ENCODE results near the gene GALNT10. TPM values are rescaled to one million over a fixed set of nuclear protein-coding genes. Genes with fewer than 3 reads are reported as not detected.
A peak's percentile ranks its signal among the peaks of the same experiment; 100 is the strongest.

GALNT10 gene
- total and polyA plus RNA-seq, 9 of the 15 experiments (the other 6 are each of a cell fraction or from before 2014, with no cell fraction given) = 4.6 to 37.1 (median 13.3) TPM

- CTCF ChIA-PET (ENCODE audit: low intra/inter-chr PET ratio) = no interaction called here
- no peak for DNase-seq (ENCODE audit: extremely low read depth in 1 of 4, low spot score in 3 of 4)
Observed at GRCh38 chr5:154391788-154392187, 201.3 kb downstream of the GALNT10 start.

GRCh38 chr5:154393850-154394249, 203.3 kb downstream of the GALNT10 start:
- Histone ChIP-seq H3K4me2 (ENCODE audit: insufficient read depth, low read length) (no peak overlapping the region), H3K9me3 (replicated peaks; ENCODE audit: control insufficient read depth, insufficient read depth, low read depth, low read length) (no peaks in the 10 kb centered on the region), H3K27ac (ENCODE audit: extremely low read depth, low read depth, low read length) (no peak overlapping the region), H3K4me3 (no peak overlapping the region), H3K4me1 (replicated peaks in 1 of 2; ENCODE audit: control insufficient read depth in 2 of 2, insufficient read depth in 2 of 2, low read length in 2 of 2) (peaks cover 7 to 8% of the 10 kb centered on the region in 2 experiments; a peak in 3 of 5 replicates), H3K9ac (ENCODE audit: insufficient read depth in 1 of 2, low read depth in 2 of 2, low read length in 2 of 2) (0 out of 4 replicates have a peak overlapping the region, but pooled peaks of 1 of the 2 experiments have one; percentile 58), H3K79me2 (ENCODE audit: control insufficient read depth, insufficient read depth, low read length) (no peaks in the 10 kb centered on the region), H2AFZ (ENCODE audit: low read depth, low read length) (no peak overlapping the region), H3K27me3 (ENCODE audit: control insufficient read depth in 2 of 2, insufficient read depth in 2 of 2, low read length in 2 of 2) (no peaks in the 10 kb centered on the region), H3K9me1 (ENCODE audit: control insufficient read depth, insufficient read depth, low read length) (no peaks in the 10 kb centered on the region), H3K36me3 (ENCODE audit: control insufficient read depth, insufficient read depth, low read length) (peaks cover 17% of the 10 kb centered on the region; the same call in 2 of the 3 replicates), H4K20me1 (replicated peaks; ENCODE audit: control insufficient read depth, insufficient read depth, low read length) (no peaks in the 10 kb centered on the region)
- intact Hi-C loops (cut with micrococcal nuclease) = no loop called here
- DNase-seq (ENCODE audit: extremely low read depth in 1 of 4, low spot score in 3 of 4) (no peak), FAIRE-seq (no peak), ATAC-seq (no peak)
- BruUV-seq (replicated peaks) = no TSS peak
- ChIA-PET POLR2A (no interaction called here), CTCF (ENCODE audit: low intra/inter-chr PET ratio) (no interaction called here)
- in situ Hi-C loops (cut with MboI) = no loop called here
- WGBS (ENCODE audit: insufficient coverage, low coverage, missing lambda C conversion rate) = 60% methylated on average over 3 of the region's 3 CpGs
- TF ChIP-seq L3MBTL2 (IDR thresholded peaks at IDR 0.05) = no peak
- no peak for TF ChIP-seq ZNF311 (CRISPR knock-in tag; IDR thresholded peaks at IDR 0.05)
- TF ChIP-seq RUNX1 (IDR thresholded peaks at IDR 0.05; ENCODE audit: low read depth) = no peak
- TF ChIP-seq, protein P1, sequence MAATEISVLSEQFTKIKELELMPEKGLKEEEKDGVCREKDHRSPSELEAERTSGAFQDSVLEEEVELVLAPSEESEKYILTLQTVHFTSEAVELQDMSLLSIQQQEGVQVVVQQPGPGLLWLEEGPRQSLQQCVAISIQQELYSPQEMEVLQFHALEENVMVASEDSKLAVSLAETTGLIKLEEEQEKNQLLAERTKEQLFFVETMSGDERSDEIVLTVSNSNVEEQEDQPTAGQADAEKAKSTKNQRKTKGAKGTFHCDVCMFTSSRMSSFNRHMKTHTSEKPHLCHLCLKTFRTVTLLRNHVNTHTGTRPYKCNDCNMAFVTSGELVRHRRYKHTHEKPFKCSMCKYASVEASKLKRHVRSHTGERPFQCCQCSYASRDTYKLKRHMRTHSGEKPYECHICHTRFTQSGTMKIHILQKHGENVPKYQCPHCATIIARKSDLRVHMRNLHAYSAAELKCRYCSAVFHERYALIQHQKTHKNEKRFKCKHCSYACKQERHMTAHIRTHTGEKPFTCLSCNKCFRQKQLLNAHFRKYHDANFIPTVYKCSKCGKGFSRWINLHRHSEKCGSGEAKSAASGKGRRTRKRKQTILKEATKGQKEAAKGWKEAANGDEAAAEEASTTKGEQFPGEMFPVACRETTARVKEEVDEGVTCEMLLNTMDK (IDR thresholded peaks at IDR 0.05; ENCODE audit: borderline replicate concordance, insufficient read depth, low read depth, low read length, poor library complexity, severe bottlenecking) = no peak
- TF ChIP-seq, protein P2, sequence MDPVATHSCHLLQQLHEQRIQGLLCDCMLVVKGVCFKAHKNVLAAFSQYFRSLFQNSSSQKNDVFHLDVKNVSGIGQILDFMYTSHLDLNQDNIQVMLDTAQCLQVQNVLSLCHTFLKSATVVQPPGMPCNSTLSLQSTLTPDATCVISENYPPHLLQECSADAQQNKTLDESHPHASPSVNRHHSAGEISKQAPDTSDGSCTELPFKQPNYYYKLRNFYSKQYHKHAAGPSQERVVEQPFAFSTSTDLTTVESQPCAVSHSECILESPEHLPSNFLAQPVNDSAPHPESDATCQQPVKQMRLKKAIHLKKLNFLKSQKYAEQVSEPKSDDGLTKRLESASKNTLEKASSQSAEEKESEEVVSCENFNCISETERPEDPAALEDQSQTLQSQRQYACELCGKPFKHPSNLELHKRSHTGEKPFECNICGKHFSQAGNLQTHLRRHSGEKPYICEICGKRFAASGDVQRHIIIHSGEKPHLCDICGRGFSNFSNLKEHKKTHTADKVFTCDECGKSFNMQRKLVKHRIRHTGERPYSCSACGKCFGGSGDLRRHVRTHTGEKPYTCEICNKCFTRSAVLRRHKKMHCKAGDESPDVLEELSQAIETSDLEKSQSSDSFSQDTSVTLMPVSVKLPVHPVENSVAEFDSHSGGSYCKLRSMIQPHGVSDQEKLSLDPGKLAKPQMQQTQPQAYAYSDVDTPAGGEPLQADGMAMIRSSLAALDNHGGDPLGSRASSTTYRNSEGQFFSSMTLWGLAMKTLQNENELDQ (CRISPR knock-in tag; IDR thresholded peaks at IDR 0.05; ENCODE audit: borderline replicate concordance) = no peak
- no peak for TF ChIP-seq ZNF324 (CRISPR knock-in tag; IDR thresholded peaks at IDR 0.05)

More at GRCh38 chr5:154391788-154392187, 201.3 kb downstream of the GALNT10 start:
- Histone ChIP-seq H3K27me3 (ENCODE audit: control insufficient read depth in 2 of 2, insufficient read depth in 2 of 2, low read length in 2 of 2) (no peaks in the 10 kb centered on the region), H3K9ac (ENCODE audit: insufficient read depth in 1 of 2, low read depth in 2 of 2, low read length in 2 of 2) (no peak overlapping the region), H3K4me2 (ENCODE audit: insufficient read depth, low read length) (no peak overlapping the region), H3K9me1 (ENCODE audit: control insufficient read depth, insufficient read depth, low read length) (no peaks in the 10 kb centered on the region), H3K4me1 (replicated peaks in 1 of 2; ENCODE audit: control insufficient read depth in 2 of 2, insufficient read depth in 2 of 2, low read length in 2 of 2) (peaks cover 11 to 13% of the 10 kb centered on the region in 2 experiments; a peak in 3 of 5 replicates), H4K20me1 (replicated peaks; ENCODE audit: control insufficient read depth, insufficient read depth, low read length) (no peaks in the 10 kb centered on the region), H2AFZ (ENCODE audit: low read depth, low read length) (no peak overlapping the region), H3K36me3 (ENCODE audit: control insufficient read depth, insufficient read depth, low read length) (peaks cover 19% of the 10 kb centered on the region; the same call in 2 of the 3 replicates), H3K79me2 (ENCODE audit: control insufficient read depth, insufficient read depth, low read length) (no peaks in the 10 kb centered on the region), H3K9me3 (replicated peaks; ENCODE audit: control insufficient read depth, insufficient read depth, low read depth, low read length) (no peaks in the 10 kb centered on the region), H3K27ac (ENCODE audit: extremely low read depth, low read depth, low read length) (no peak overlapping the region), H3K4me3 (no peak overlapping the region)
- intact Hi-C loops (cut with micrococcal nuclease) = no loop called here
- 85% methylated on average over 2 of the region's 2 CpGs for WGBS (ENCODE audit: insufficient coverage, low coverage, missing lambda C conversion rate)
- BruUV-seq (replicated peaks) = no TSS peak
- TF ChIP-seq, protein P3, sequence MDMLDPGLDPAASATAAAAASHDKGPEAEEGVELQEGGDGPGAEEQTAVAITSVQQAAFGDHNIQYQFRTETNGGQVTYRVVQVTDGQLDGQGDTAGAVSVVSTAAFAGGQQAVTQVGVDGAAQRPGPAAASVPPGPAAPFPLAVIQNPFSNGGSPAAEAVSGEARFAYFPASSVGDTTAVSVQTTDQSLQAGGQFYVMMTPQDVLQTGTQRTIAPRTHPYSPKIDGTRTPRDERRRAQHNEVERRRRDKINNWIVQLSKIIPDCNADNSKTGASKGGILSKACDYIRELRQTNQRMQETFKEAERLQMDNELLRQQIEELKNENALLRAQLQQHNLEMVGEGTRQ (CRISPR knock-in tag; IDR thresholded peaks at IDR 0.05) = peak; percentile 40; the same call in 1 of the 2 replicates
- TF ChIP-seq HNRNPH1 (optimal IDR thresholded peaks at IDR 0.05; ENCODE audit: low read depth, low read length) (no peak), NUFIP1 (IDR thresholded peaks at IDR 0.05; ENCODE audit: partially characterized antibody) (no peak)
- FAIRE-seq (no peak), ATAC-seq (no peak)
- in situ Hi-C loops (cut with MboI) = no loop called here
- POLR2A ChIA-PET = no interaction called here

All from K562 (cell line).